PC-9 (cell line): Measurements from ENCODE around the gene FN3KRP. TPM values are rescaled to one million over a fixed set of nuclear protein-coding genes. Genes with fewer than 3 reads are reported as not detected.

ENCODE experiments used
- BruUV-seq: library from RNA; stranded (reverse); fragments of 400-500 nt; replicated peaks from 2 replicates; lab custom pipeline; 2021; lab: Mats Ljungman, UMichigan
- CTCF ChIA-PET: fragments of 300-600 bp; sonication (Branson Sonifier 250); formaldehyde crosslinking; loops from one replicate; lab custom pipeline; 2022; ENCODE audit warnings: antibody characterized with exemption; lab: Charles Lee
- POLR2A ChIA-PET: fragments of 300-600 bp; sonication (Branson Sonifier 250); formaldehyde crosslinking; loops from one replicate; lab custom pipeline; 2022; ENCODE audit warnings: antibody characterized with exemption; ENCODE audit not compliant: unreplicated experiment; lab: Charles Lee
- DNase-seq, 2 experiments: peaks; one replicate each; pipeline versions ENCODE4 v3.0.0 to v3.0.0-alpha.2; 2015 to 2022; ENCODE audit warnings: mixed read lengths in 1 of 2
- H2AFZ ChIP-seq: fragments of 200-600 bp; sonication (generic); 2 replicates; pipeline ENCODE4 v1.8.1; 2017; ENCODE audit warnings: antibody characterized with exemption
- H3F3A ChIP-seq: fragments of 200-600 bp; sonication (generic); 2 replicates; pipeline ENCODE4 v1.8.1; 2017; ENCODE audit warnings: antibody characterized with exemption, mild to moderate bottlenecking, low read depth; ENCODE audit not compliant: insufficient read depth
- H3K27ac ChIP-seq: fragments of 200-600 bp; sonication (generic); 2 replicates; pipeline ENCODE4 v1.6.1; 2016; ENCODE audit warnings: mixed run types
- H3K27me3 ChIP-seq: fragments of 200-600 bp; sonication (generic); 2 replicates; pipeline ENCODE4 v1.6.1; 2016; ENCODE audit warnings: low read depth, mixed run types; ENCODE audit not compliant: insufficient read depth
- H3K36me3 ChIP-seq: fragments of 200-600 bp; sonication (generic); 2 replicates; pipeline ENCODE4 v1.6.1; 2016; ENCODE audit warnings: low read depth, mixed run types
- H3K4me1 ChIP-seq: fragments of 200-600 bp; sonication (generic); replicated peaks from 2 replicates; pipeline ENCODE4 v1.6.1; 2016; ENCODE audit warnings: mixed run types; ENCODE audit not compliant: insufficient read depth
- H3K4me2 ChIP-seq: fragments of 200-600 bp; sonication (generic); 2 replicates; pipeline ENCODE4 v1.6.1; 2017; ENCODE audit warnings: mixed run types
- H3K4me3 ChIP-seq: fragments of 200-600 bp; sonication (generic); 2 replicates; pipeline ENCODE4 v1.6.1; 2016; ENCODE audit warnings: mixed run types
- H3K79me2 ChIP-seq: fragments of 200-600 bp; sonication (generic); 2 replicates; pipeline ENCODE4 v1.6.1; 2017; ENCODE audit warnings: low read depth, mixed run types
- H3K9me2 ChIP-seq: fragments of 200-600 bp; sonication (generic); 2 replicates; pipeline ENCODE4 v1.8.1; 2017; ENCODE audit warnings: mild to moderate bottlenecking; ENCODE audit not compliant: insufficient read depth
- H3K9me3 ChIP-seq: fragments of 200-600 bp; sonication (generic); 2 replicates; pipeline ENCODE4 v1.8.1; 2016; ENCODE audit warnings: low read depth; ENCODE audit not compliant: insufficient read depth
- H4K20me1 ChIP-seq: fragments of 200-600 bp; sonication (generic); 2 replicates; pipeline ENCODE4 v1.8.1; 2017; ENCODE audit not compliant: insufficient read depth
- CTCF ChIP-seq: fragments of 200-600 bp; sonication (generic); conservative IDR thresholded peaks from 2 replicates; pipeline ENCODE4 v1.6.1; 2017; ENCODE audit warnings: mixed run types, antibody characterized with exemption, mild to moderate bottlenecking, moderate library complexity
- EZH2 ChIP-seq: fragments of 200-600 bp; sonication (generic); IDR thresholded peaks from 2 replicates; pipeline ENCODE4 v1.8.0; 2017; ENCODE audit warnings: antibody characterized with exemption, low read depth
- intact Hi-C: fragments of 100-400 bp; cut with micrococcal nuclease; formaldehyde crosslinking; loops from one replicate; pipeline ENCODE4 v1.10.0; 2022; ENCODE audit not compliant: unreplicated experiment
- total RNA-seq: library from RNA; stranded (reverse); gene quantifications from 2 replicates; pipeline ENCODE4 v1.2.3, GENCODE V29; 2021

The FN3KRP gene
- total RNA-seq, 1 experiment from 2014 or later, result 28.8 TPM

GRCh38 chr17:82765371-82765770 lies 48.9 kb downstream of the FN3KRP start:
- no peaks in the 10 kb centered on the region for H3K36me3 ChIP-seq
- H3K27ac ChIP-seq, result no peak overlapping the region
- no peaks in the 10 kb centered on the region for H3K4me1 ChIP-seq
- no peaks in the 10 kb centered on the region for H3K9me3 ChIP-seq
- CTCF ChIA-PET, result no interaction called here
- intact Hi-C loops, result loop anchor here (5.0 kb wide), 1 partner anchor 413 kb away; no protein-coding TSS in a partner anchor
- H3K4me2 ChIP-seq, result no peak overlapping the region
- no peak overlapping the region for H2AFZ ChIP-seq
- H4K20me1 ChIP-seq, result no peaks in the 10 kb centered on the region
- no peaks in the 10 kb centered on the region for H3K9me2 ChIP-seq
- H3F3A ChIP-seq, result peaks cover 3% of the 10 kb centered on the region; the same call in 1 of the 2 replicates
- no peak for DNase-seq
- H3K79me2 ChIP-seq, result no peaks in the 10 kb centered on the region
- TF ChIP-seq EZH2 (no peak), CTCF (no peak)
- BruUV-seq, result no TSS peak
- H3K27me3 ChIP-seq, result no peaks in the 10 kb centered on the region
- POLR2A ChIA-PET, result no interaction called here
- H3K4me3 ChIP-seq, result no peak overlapping the region

GRCh38 chr17:82767041-82767754 lies 50.7 kb downstream of the FN3KRP start:
- H3K4me1 ChIP-seq, result no peaks in the 10 kb centered on the region
- TF ChIP-seq CTCF (peak; percentile 72), EZH2 (no peak)
- intact Hi-C loops, result loop anchor here (2.0 to 5.0 kb wide), 2 partner anchors 98 to 415 kb away; no protein-coding TSS in a partner anchor
- H3K9me3 ChIP-seq, result no peaks in the 10 kb centered on the region
- DNase-seq, result peak in 1 of 2 experiments; percentile 44
- no peaks in the 10 kb centered on the region for H3K27me3 ChIP-seq
- H3K4me2 ChIP-seq, result no peak overlapping the region
- no peaks in the 10 kb centered on the region for H3K9me2 ChIP-seq
- POLR2A ChIA-PET, result no interaction called here
- peaks cover 3% of the 10 kb centered on the region; the same call in 1 of the 2 replicates for H3F3A ChIP-seq
- BruUV-seq, result no TSS peak
- CTCF ChIA-PET, result no interaction called here
- no peak overlapping the region for H3K4me3 ChIP-seq
- no peak overlapping the region for H2AFZ ChIP-seq
- no peak overlapping the region for H3K27ac ChIP-seq
- no peaks in the 10 kb centered on the region for H4K20me1 ChIP-seq
- H3K79me2 ChIP-seq, result no peaks in the 10 kb centered on the region
- H3K36me3 ChIP-seq, result no peaks in the 10 kb centered on the region

GRCh38 chr17:82769041-82769440 lies 52.5 kb downstream of the FN3KRP start:
- POLR2A ChIA-PET, result no interaction called here
- Histone ChIP-seq H3K4me3 (no peak overlapping the region), H3K27me3 (no peaks in the 10 kb centered on the region), H3K79me2 (no peaks in the 10 kb centered on the region), H3K4me2 (no peak overlapping the region), H4K20me1 (no peaks in the 10 kb centered on the region), H3K9me3 (no peaks in the 10 kb centered on the region), H3F3A (peaks cover 3% of the 10 kb centered on the region; the same call in 1 of the 2 replicates), H3K9me2 (no peaks in the 10 kb centered on the region), H3K27ac (no peak overlapping the region), H2AFZ (no peak overlapping the region), H3K36me3 (no peaks in the 10 kb centered on the region), H3K4me1 (no peaks in the 10 kb centered on the region)
- intact Hi-C loops, result loop anchor here (5.0 kb wide), 1 partner anchor 417 kb away; no protein-coding TSS in a partner anchor
- DNase-seq, result no peak
- TF ChIP-seq CTCF (no peak), EZH2 (no peak)
- no TSS peak for BruUV-seq
- CTCF ChIA-PET, result interaction anchor here (1.2 kb wide), 1 partner anchor 100 kb away, joined by 3 read pairs; no protein-coding TSS in a partner anchor
